Measurements from ENCODE around the gene OR5C1.
A peak's percentile ranks its signal among the peaks of the same experiment; 100 is the strongest.

Gene OR5C1

DNA sequence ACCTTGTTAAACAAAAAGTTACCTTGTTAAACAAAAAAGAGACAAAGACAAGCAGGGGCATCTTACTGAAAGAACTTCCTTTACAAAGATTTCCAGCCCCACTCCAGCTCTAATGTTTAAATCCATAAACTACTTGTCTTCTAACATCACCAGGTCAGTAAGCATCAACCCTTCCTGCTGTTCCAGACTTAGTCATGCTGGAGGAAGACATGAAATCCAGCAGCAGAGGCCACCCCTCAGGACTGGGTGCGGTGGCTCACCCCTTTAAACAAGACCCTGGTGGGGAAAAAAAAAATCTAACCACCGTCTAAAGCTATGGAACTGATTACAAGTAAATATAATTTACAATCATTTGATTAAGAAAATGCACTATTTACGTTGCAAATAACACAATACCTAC lies 30.6 kb downstream of the OR5C1 start:
- H3K36me3 ChIP-seq = peaks cover 46% of the 10 kb centered on the region
- H3K27me3 ChIP-seq = no peaks in the 10 kb centered on the region
- no peaks in the 10 kb centered on the region for H3K9me3 ChIP-seq
- H3K27ac ChIP-seq = no peak overlapping the region
- TF ChIP-seq, protein P1, sequence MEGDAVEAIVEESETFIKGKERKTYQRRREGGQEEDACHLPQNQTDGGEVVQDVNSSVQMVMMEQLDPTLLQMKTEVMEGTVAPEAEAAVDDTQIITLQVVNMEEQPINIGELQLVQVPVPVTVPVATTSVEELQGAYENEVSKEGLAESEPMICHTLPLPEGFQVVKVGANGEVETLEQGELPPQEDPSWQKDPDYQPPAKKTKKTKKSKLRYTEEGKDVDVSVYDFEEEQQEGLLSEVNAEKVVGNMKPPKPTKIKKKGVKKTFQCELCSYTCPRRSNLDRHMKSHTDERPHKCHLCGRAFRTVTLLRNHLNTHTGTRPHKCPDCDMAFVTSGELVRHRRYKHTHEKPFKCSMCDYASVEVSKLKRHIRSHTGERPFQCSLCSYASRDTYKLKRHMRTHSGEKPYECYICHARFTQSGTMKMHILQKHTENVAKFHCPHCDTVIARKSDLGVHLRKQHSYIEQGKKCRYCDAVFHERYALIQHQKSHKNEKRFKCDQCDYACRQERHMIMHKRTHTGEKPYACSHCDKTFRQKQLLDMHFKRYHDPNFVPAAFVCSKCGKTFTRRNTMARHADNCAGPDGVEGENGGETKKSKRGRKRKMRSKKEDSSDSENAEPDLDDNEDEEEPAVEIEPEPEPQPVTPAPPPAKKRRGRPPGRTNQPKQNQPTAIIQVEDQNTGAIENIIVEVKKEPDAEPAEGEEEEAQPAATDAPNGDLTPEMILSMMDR (IDR thresholded peaks at IDR 0.05) = no peak
- H3K4me3 ChIP-seq (ENCODE audit: low read depth in 1 of 2, low read length in 1 of 2) = no peak overlapping the region
- peaks cover 11 to 21% of the 10 kb centered on the region in 2 experiments for H3K4me1 ChIP-seq (ENCODE audit: control insufficient read depth in 1 of 2, insufficient read depth in 1 of 2, low read depth in 1 of 2, low read length in 1 of 2)

DNA sequence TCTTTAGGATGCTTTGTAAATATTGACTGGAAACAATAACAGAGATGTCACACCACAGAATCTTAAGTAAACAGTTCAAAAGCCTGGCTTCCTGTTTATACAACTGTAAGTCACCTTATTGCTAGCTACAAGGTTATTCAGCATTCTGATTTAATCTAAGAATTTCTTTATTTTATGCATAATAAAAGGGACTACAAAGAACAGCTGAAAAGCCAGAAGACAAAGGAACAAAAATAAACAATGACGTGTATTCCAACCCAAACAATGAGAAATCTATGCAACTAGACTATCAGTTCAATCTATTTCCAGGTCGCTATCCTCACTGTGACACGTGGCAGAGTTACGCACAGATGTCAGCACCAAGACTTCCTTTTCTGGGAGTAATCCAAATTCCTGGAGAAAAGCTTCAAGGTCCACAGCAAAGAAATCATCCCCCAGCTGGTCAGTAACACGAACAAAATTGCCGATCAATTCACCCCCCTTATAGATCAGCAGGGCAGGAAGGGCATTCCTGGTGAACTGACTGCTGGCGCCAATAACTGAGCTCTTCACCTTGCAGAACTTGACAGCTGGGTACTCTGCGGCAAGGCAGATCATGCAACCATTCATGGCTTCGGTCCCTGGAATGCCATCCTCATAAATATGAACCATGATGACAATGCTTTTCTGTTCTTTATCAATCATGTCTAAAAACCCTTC lies 31.2 kb downstream of the OR5C1 start:
- TF ChIP-seq, protein P1 (IDR thresholded peaks at IDR 0.05) = no peak
- H3K4me1 ChIP-seq (ENCODE audit: control insufficient read depth in 1 of 2, insufficient read depth in 1 of 2, low read depth in 1 of 2, low read length in 1 of 2) = peaks cover 11 to 21% of the 10 kb centered on the region in 2 experiments
- no peak overlapping the region for H3K27ac ChIP-seq

DNA sequence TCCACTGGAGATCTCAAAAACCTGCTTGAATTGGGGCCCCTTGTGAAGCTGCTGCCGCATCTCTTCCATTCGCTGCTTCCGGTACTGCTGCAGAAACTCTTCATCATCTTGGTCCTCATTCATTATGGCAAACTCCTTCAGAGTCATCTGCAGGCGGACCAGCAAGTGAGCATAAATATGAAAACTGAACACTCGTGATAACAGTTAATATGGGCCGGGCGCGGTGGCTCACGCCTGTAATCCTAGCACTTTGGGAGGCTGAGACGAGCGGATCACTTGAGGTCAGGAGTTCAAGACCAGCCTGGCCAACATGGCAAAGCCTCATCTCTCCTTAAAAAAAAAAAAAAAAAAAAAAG lies 31.7 kb downstream of the OR5C1 start:
- H3K4me1 ChIP-seq (ENCODE audit: control insufficient read depth in 1 of 2, insufficient read depth in 1 of 2, low read depth in 1 of 2, low read length in 1 of 2) = peaks cover 11 to 20% of the 10 kb centered on the region in 2 experiments
- no peaks in the 10 kb centered on the region for H3K27me3 ChIP-seq
- no peak overlapping the region for H3K4me3 ChIP-seq (ENCODE audit: low read depth in 1 of 2, low read length in 1 of 2)
- H3K36me3 ChIP-seq = peaks cover 46% of the 10 kb centered on the region
- no peak overlapping the region for H3K27ac ChIP-seq
- no peaks in the 10 kb centered on the region for H3K9me3 ChIP-seq
- TF ChIP-seq, protein P1 (IDR thresholded peaks at IDR 0.05) = no peak

More for the DNA sequence above, 31.2 kb downstream of the OR5C1 start:
- Histone ChIP-seq H3K4me3 (ENCODE audit: low read depth in 1 of 2, low read length in 1 of 2) (no peak overlapping the region), H3K27me3 (no peaks in the 10 kb centered on the region), H3K36me3 (peaks cover 46% of the 10 kb centered on the region), H3K9me3 (no peaks in the 10 kb centered on the region)

DNA sequence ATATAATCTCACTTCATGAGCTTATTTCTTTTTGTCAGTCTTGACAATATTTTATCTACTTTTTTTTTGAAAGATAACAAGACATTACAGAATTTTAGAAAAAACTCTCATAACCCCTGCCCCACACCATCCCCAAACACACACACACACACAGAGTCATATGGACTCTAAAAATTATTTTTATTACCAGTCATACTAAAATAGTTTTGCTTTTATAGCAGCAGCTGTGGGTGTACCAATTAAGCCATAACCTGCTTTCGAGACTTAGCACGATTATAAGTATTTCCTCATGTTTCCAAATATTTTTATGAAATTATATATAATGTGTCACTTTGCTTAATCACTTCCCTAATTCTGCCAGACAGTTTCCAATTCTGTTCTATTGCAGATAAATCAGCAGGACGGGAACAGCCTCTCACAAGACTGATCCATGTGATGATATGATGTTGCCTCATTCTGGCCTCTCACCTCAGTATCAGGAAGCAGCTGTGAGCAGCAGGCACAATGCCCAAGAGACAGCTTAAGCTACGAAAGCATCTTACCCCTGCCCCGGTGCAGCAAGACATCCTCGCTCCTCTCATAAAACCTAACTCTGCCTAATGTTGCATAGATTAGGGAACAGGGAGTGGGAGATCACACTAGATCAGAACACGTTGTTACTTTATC lies 32.7 kb downstream of the OR5C1 start:
- TF ChIP-seq, protein P1 (IDR thresholded peaks at IDR 0.05) = no peak
- peaks cover 7 to 11% of the 10 kb centered on the region in 2 experiments for H3K4me1 ChIP-seq (ENCODE audit: control insufficient read depth in 1 of 2, insufficient read depth in 1 of 2, low read depth in 1 of 2, low read length in 1 of 2)

DNA sequence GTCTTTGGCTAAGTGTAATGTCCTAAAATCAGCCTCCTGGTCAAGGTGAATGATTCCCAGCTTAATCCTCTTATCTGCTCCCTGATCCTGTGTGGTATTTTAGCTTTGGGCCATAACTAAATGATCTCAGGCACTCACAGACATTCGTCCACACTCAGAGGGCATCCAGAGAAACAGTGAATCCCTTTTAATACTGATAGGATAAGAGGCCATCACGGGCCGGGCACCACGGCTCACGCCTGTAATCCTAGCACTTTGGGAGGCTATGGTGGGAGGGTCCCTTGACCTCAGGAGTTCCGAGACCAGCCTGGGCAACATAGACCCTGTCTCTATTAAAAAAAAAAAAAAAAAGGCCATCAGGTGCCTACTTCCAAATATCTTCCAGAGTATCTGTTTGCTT lies 33.3 kb downstream of the OR5C1 start:
- H3K9me3 ChIP-seq = no peaks in the 10 kb centered on the region
- peaks cover 51% of the 10 kb centered on the region for H3K36me3 ChIP-seq
- H3K27ac ChIP-seq = peak overlapping the region; percentile 56
- TF ChIP-seq, protein P1 (IDR thresholded peaks at IDR 0.05) = no peak
- H3K27me3 ChIP-seq = no peaks in the 10 kb centered on the region
- no peak overlapping the region for H3K4me3 ChIP-seq (ENCODE audit: low read depth in 1 of 2, low read length in 1 of 2)
- peaks cover 7 to 10% of the 10 kb centered on the region in 2 experiments for H3K4me1 ChIP-seq (ENCODE audit: control insufficient read depth in 1 of 2, insufficient read depth in 1 of 2, low read depth in 1 of 2, low read length in 1 of 2)

More for the DNA sequence above, 32.7 kb downstream of the OR5C1 start:
- H3K27ac ChIP-seq = peak overlapping the region; percentile 56
- H3K27me3 ChIP-seq = no peaks in the 10 kb centered on the region
- no peaks in the 10 kb centered on the region for H3K9me3 ChIP-seq
- H3K4me3 ChIP-seq (ENCODE audit: low read depth in 1 of 2, low read length in 1 of 2) = no peak overlapping the region
- peaks cover 49% of the 10 kb centered on the region for H3K36me3 ChIP-seq

Measured in neutrophil (primary cell).